GM19238 (cell line): Measurements from ENCODE around the gene CFAP65.

Source experiments
- DNase-seq: peaks from one replicate; pipeline ENCODE4 v3.0.0; 2011; ENCODE audit warnings: low spot score; ENCODE audit not compliant: insufficient read length

CFAP65 gene

GRCh38 chr2:218970894-218971293 lies 70.4 kb downstream of the CFAP65 start:
- DNase-seq: no peak

- DNase-seq: no peak
These were observed 77.1 kb downstream of the CFAP65 start for GRCh38 chr2:218964041-218964771.

- no peak for DNase-seq
These were observed 77.7 kb downstream of the CFAP65 start for GRCh38 chr2:218963601-218964000.

- no peak for DNase-seq
These were observed 78.3 kb downstream of the CFAP65 start for GRCh38 chr2:218962859-218963492.

GRCh38 chr2:218961651-218962570 lies 79.4 kb downstream of the CFAP65 start:
- DNase-seq: no peak

- DNase-seq: no peak
These were observed 80.1 kb downstream of the CFAP65 start for GRCh38 chr2:218961229-218961628.

GRCh38 chr2:218960309-218961165 lies 80.8 kb downstream of the CFAP65 start:
- no peak for DNase-seq

GRCh38 chr2:218959761-218960308 lies 81.5 kb downstream of the CFAP65 start:
- no peak for DNase-seq

GRCh38 chr2:218959141-218959731 lies 82.1 kb downstream of the CFAP65 start, which contains the start of gene CDK5R2:
Gene CDK5R2 (plus strand): TSS chr2:218959666. CDS start chr2:218959821, 155 bp downstream.
- DNase-seq: peak; percentile 96

GRCh38 chr2:218958276-218958675 lies 83.0 kb downstream of the CFAP65 start:
- DNase-seq: no peak

GRCh38 chr2:218957671-218958070 lies 83.6 kb downstream of the CFAP65 start:
- no peak for DNase-seq

GRCh38 chr2:218956039-218956438 lies 85.3 kb downstream of the CFAP65 start:
- DNase-seq: no peak

GRCh38 chr2:218954541-218955300 lies 86.6 kb downstream of the CFAP65 start:
- no peak for DNase-seq

GRCh38 chr2:218953366-218953954 lies 87.9 kb downstream of the CFAP65 start:
- DNase-seq: no peak
